Central memory CD4-positive, alpha-beta T cell (primary cell): ENCODE results near the gene GPR21.
A peak's percentile ranks its signal among the peaks of the same experiment; 100 is the strongest.

Experiments
- DNase-seq: peaks from one replicate; pipeline ENCODE4 v3.0.0; 2022
- total RNA-seq, 3 experiments: gene quantifications; one replicate each; lab custom pipeline; 2026; lab: John Stamatoyannopoulos, UW

GPR21 gene
- 0.28 to 0.77 (median 0.71) reads per million in 3 experiments for total RNA-seq

- DNase-seq = no peak
Measured at GRCh38 chr9:123033352-123033751, at the start of gene GPR21. TSS of gene GPR21 (plus strand) at chr9:123033667. CDS start at chr9:123034567, 900 bp downstream.

GRCh38 chr9:122986010-122986409 lies 47.5 kb upstream of the GPR21 start:
- no peak for DNase-seq

- DNase-seq = no peak
Measured at GRCh38 chr9:122988141-122988540, 45.3 kb upstream of the GPR21 start.

GRCh38 chr9:122988920-122989621 lies 44.4 kb upstream of the GPR21 start:
- DNase-seq = no peak

- peak; percentile 17 for DNase-seq
Measured at GRCh38 chr9:122991370-122991830, 42.1 kb upstream of the GPR21 start.

- no peak for DNase-seq
Measured at GRCh38 chr9:122996586-122996985, 36.9 kb upstream of the GPR21 start.

GRCh38 chr9:122998448-122998847 lies 35.0 kb upstream of the GPR21 start:
- no peak for DNase-seq

GRCh38 chr9:123000371-123001068 lies 32.9 kb upstream of the GPR21 start:
- no peak for DNase-seq

- DNase-seq = no peak
Measured at GRCh38 chr9:123002754-123003153, 30.7 kb upstream of the GPR21 start.

GRCh38 chr9:123003466-123003865 lies 30.0 kb upstream of the GPR21 start:
- DNase-seq = no peak

GRCh38 chr9:123005964-123006363 lies 27.5 kb upstream of the GPR21 start:
- DNase-seq = no peak

- no peak for DNase-seq
Measured at GRCh38 chr9:123007269-123007668, 26.2 kb upstream of the GPR21 start.

- DNase-seq = no peak
Measured at GRCh38 chr9:123008909-123009308, 24.6 kb upstream of the GPR21 start.

- no peak for DNase-seq
Measured at GRCh38 chr9:123011380-123011779, 22.1 kb upstream of the GPR21 start.

- DNase-seq = no peak
Measured at GRCh38 chr9:123011878-123012528, 21.5 kb upstream of the GPR21 start.

- DNase-seq = no peak
Measured at GRCh38 chr9:123016631-123017030, 16.8 kb upstream of the GPR21 start.

- DNase-seq = no peak
Measured at GRCh38 chr9:123020796-123021195, 12.7 kb upstream of the GPR21 start.

- no peak for DNase-seq
Measured at GRCh38 chr9:123026425-123026824, 7.0 kb upstream of the GPR21 start.

- no peak for DNase-seq
Measured at GRCh38 chr9:123027517-123027916, 6.0 kb upstream of the GPR21 start.

GRCh38 chr9:123028136-123028535 lies 5.3 kb upstream of the GPR21 start:
- no peak for DNase-seq

GRCh38 chr9:123028973-123029372 lies 4.5 kb upstream of the GPR21 start:
- DNase-seq = no peak

- DNase-seq = no peak
Measured at GRCh38 chr9:123031963-123032362, 1.5 kb upstream of the GPR21 start.

- no peak for DNase-seq
Measured at GRCh38 chr9:123033864-123034601, 566 bp downstream of the GPR21 start.
